GM12878 (cell line): ENCODE measurements around the gene DTX4. TPM values are rescaled to one million over a fixed set of nuclear protein-coding genes. Genes with fewer than 3 reads are reported as not detected.
A peak's percentile ranks its signal among the peaks of the same experiment; 100 is the strongest.

Experiments used
- ASH2L ChIP-seq: fragments of 300-600, 200-600 bp; sonication (generic); IDR thresholded peaks from 2 replicates; pipeline ENCODE4 v1.6.1; 2017; ENCODE audit warnings: low read depth, mild to moderate bottlenecking, borderline replicate concordance
- BRCA1 ChIP-seq: IDR thresholded peaks from 2 replicates; pipeline ENCODE4 v1.6.1; 2011; ENCODE audit warnings: low read depth, low read length, improper control_type of control experiment
- CREB1 ChIP-seq: IDR thresholded peaks from 2 replicates; pipeline ENCODE4 v1.6.1; 2012; ENCODE audit warnings: low read depth, mild to moderate bottlenecking, inconsistent platforms
- EED ChIP-seq: sonication (generic); IDR thresholded peaks from 2 replicates; pipeline ENCODE4 v1.6.1; 2016; ENCODE audit warnings: antibody characterized with exemption, low read depth
- FOXM1 ChIP-seq: IDR thresholded peaks from 2 replicates; pipeline ENCODE4 v1.6.1; 2012; ENCODE audit warnings: low read depth, mild to moderate bottlenecking, inconsistent platforms, low read length, moderate library complexity
- HDAC2 ChIP-seq: fragments of 200-600 bp; sonication (generic); IDR thresholded peaks from 2 replicates; pipeline ENCODE4 v1.6.1; 2017
- IKZF2 ChIP-seq, 2 experiments: fragments of 450-650 bp; IDR thresholded peaks; 2 replicates each; pipeline ENCODE4 v1.6.1; 2017; ENCODE audit warnings: mild to moderate bottlenecking in 2 of 2, moderate library complexity in 2 of 2
- JUNB ChIP-seq: IDR thresholded peaks from 2 replicates; pipeline ENCODE4 v1.6.1; 2016; ENCODE audit warnings: antibody characterized with exemption, mild to moderate bottlenecking
- JUND ChIP-seq: IDR thresholded peaks from 2 replicates; pipeline ENCODE4 v1.6.1; 2012; ENCODE audit warnings: low read depth, mild to moderate bottlenecking, low read length, improper control_type of control experiment, moderate library complexity
- NKRF ChIP-seq: fragments of 450-650 bp; conservative IDR thresholded peaks from 2 replicates; pipeline ENCODE4 v1.6.1; 2017; ENCODE audit warnings: mild to moderate bottlenecking, moderate library complexity
- PAX8 ChIP-seq: fragments of 450-650 bp; IDR thresholded peaks from 2 replicates; pipeline ENCODE4 v1.6.1; 2017; ENCODE audit warnings: mild to moderate bottlenecking, moderate library complexity
- PBX3 ChIP-seq: IDR thresholded peaks from 2 replicates; pipeline ENCODE4 v1.6.1; 2011; ENCODE audit warnings: mild to moderate bottlenecking, low read depth, low read length, moderate library complexity; ENCODE audit not compliant: insufficient replicate concordance
- POLR2AphosphoS5 ChIP-seq: IDR thresholded peaks from 2 replicates; pipeline ENCODE4 v1.6.1; 2011; ENCODE audit warnings: mild to moderate bottlenecking, low read length, inconsistent platforms
- RAD21 ChIP-seq: IDR thresholded peaks from 2 replicates; pipeline ENCODE4 v1.6.1; 2011; ENCODE audit warnings: mild to moderate bottlenecking, low read depth, low read length, moderate library complexity; ENCODE audit not compliant: insufficient read depth
- RB1 ChIP-seq: fragments of 450-650 bp; formaldehyde crosslinking; IDR thresholded peaks from 2 replicates; pipeline ENCODE4 v1.6.1; 2017; ENCODE audit warnings: mild to moderate bottlenecking, borderline replicate concordance
- RBBP5 ChIP-seq: fragments of 200-600 bp; sonication (generic); conservative IDR thresholded peaks from 2 replicates; pipeline ENCODE4 v1.6.1; 2016
- SMC3 ChIP-seq: IDR thresholded peaks from 2 replicates; pipeline ENCODE4 v1.6.1; 2011; ENCODE audit warnings: low read length, improper control_type of control experiment, borderline replicate concordance
- SUPT20H ChIP-seq: IDR thresholded peaks from 2 replicates; pipeline ENCODE4 v1.6.1; 2011; ENCODE audit warnings: low read depth, mild to moderate bottlenecking, low read length, moderate library complexity, borderline replicate concordance; ENCODE audit not compliant: control insufficient read depth
- ZBTB33 ChIP-seq: fragments of 450-650 bp; IDR thresholded peaks from 2 replicates; pipeline ENCODE4 v1.6.1; 2017; ENCODE audit warnings: mild to moderate bottlenecking
- ZBTB4 ChIP-seq: fragments of 450-650 bp; formaldehyde crosslinking; IDR thresholded peaks from 2 replicates; pipeline ENCODE4 v1.4.0; 2022; ENCODE audit warnings: mild to moderate bottlenecking, moderate library complexity
- ZNF207 ChIP-seq: fragments of 450-650 bp; IDR thresholded peaks from 2 replicates; pipeline ENCODE4 v1.6.1; 2014; ENCODE audit warnings: antibody characterized with exemption, mild to moderate bottlenecking, borderline replicate concordance
- ZZZ3 ChIP-seq: IDR thresholded peaks from 2 replicates; pipeline ENCODE4 v1.6.1; 2011; ENCODE audit warnings: low read depth; ENCODE audit not compliant: control insufficient read depth, insufficient read length
- polyA plus RNA-seq, 11 experiments: library from polyadenylated mRNA; depleted of rRNA in 4 of 11; unstranded in 6 of 11; stranded (reverse) in 5 of 11; fragments of >200 nt; fragmentation: Nextera tagmentation in 4 of 11; fragmentation: Illumina TruSeq in 1 of 11; extraction: Ambion mirVana in 4 of 11; extraction: Trizol in 1 of 11; gene quantifications; 1 replicate in 1 of 11; 2 replicates in 10 of 11; pipeline versions ENCODE4 v1.2.1 to v1.2.3, GENCODE V29; 2011 to 2016; ENCODE audit warnings: inconsistent platforms in 2 of 11, missing spikeins in 2 of 11, low read depth in 1 of 11
- total RNA-seq, 4 experiments: library from RNA; depleted of rRNA in 3 of 4; stranded (reverse); fragments of >200 nt in 3 of 4; fragmentation: Illumina TruSeq in 1 of 4; extraction: Trizol in 1 of 4; gene quantifications; 2 replicates each; pipeline versions ENCODE4 v1.2.1 to v1.2.3, GENCODE V29; 2013 to 2021

DTX4 gene
- total and polyA plus RNA-seq, 10 of the 15 experiments (the other 5 are each of a cell fraction or from before 2014, with no cell fraction given), result 3.8 to 25.8 (median 10.5) TPM

GRCh38 chr11:59142530-59143507 is 29.1 kb upstream of the DTX4 start, which contains the start of gene FAM111A (continued):
- TF ChIP-seq ASH2L (peak; percentile 100), SMC3 (peak; percentile 61; the same call in 1 of the 2 replicates), RAD21 (peak; percentile 44; the same call in 1 of the 2 replicates), EED (peak; percentile 90), POLR2AphosphoS5 (peak; percentile 56; the same call in 1 of the 2 replicates), FOXM1 (peak; percentile 39; the same call in 1 of the 2 replicates), BRCA1 (peak; percentile 29; the same call in 1 of the 2 replicates), HDAC2 (no peak), IKZF2 (IDR thresholded peaks at IDR 0.05) (peak; percentile 92 to 93), CREB1 (no peak), PAX8 (no peak), RBBP5 (peak; percentile 100), JUND (no peak), NKRF (peak; percentile 75; the same call in 1 of the 2 replicates), RB1 (peak; percentile 42; the same call in 1 of the 2 replicates), SUPT20H (no peak), ZNF207 (no peak), ZBTB4 (CRISPR knock-in tag) (no peak), ZBTB33 (no peak), PBX3 (peak; percentile 36), JUNB (no peak), ZZZ3 (no peak)
